ENCODE results near the gene COL28A1.

COL28A1 gene

GRCh38 chr7:7424151-7424873 lies 111.4 kb downstream of the COL28A1 start:
- Histone ChIP-seq H3K27ac (ENCODE audit: low read depth, low read length) (no peak overlapping the region), H3K9me3 (ENCODE audit: insufficient read depth, low read length) (no peaks in the 10 kb centered on the region), H3K9ac (ENCODE audit: low read length) (peak overlapping the region; percentile 17; the same call in 1 of the 2 replicates), H3K9me2 (replicated peaks; ENCODE audit: insufficient read depth, low read length) (no peaks in the 10 kb centered on the region), H3K79me2 (ENCODE audit: insufficient read depth, low read length) (no peaks in the 10 kb centered on the region), H3K27me3 (ENCODE audit: low read length) (no peaks in the 10 kb centered on the region), H3K4me3 (ENCODE audit: insufficient read depth, low read length, poor library complexity, severe bottlenecking) (peak overlapping the region; percentile 37), H3K4me2 (ENCODE audit: low read depth, low read length, poor library complexity, severe bottlenecking) (peak overlapping the region; percentile 54), H4K20me1 (ENCODE audit: low read depth, low read length) (no peaks in the 10 kb centered on the region), H3F3A (ENCODE audit: insufficient read depth) (no peaks in the 10 kb centered on the region), H2AFZ (ENCODE audit: low read depth, low read length, severe bottlenecking) (peak overlapping the region; percentile 87), H3K36me3 (ENCODE audit: low read length) (no peaks in the 10 kb centered on the region)
- TF ChIP-seq CTCF (IDR thresholded peaks at IDR 0.05; ENCODE audit: insufficient read depth, low read length, poor library complexity, severe bottlenecking), result peak; percentile 96
- TF ChIP-seq EZH2phosphoT487 (conservative IDR thresholded peaks at IDR 0.05; ENCODE audit: low read length), result no peak

- H4K20me1 ChIP-seq (ENCODE audit: low read depth, low read length), result no peaks in the 10 kb centered on the region
- no peaks in the 10 kb centered on the region for H3K79me2 ChIP-seq (ENCODE audit: insufficient read depth, low read length)
- no peak overlapping the region for H3K9ac ChIP-seq (ENCODE audit: low read length)
- no peak overlapping the region for H3K4me3 ChIP-seq (ENCODE audit: insufficient read depth, low read length, poor library complexity, severe bottlenecking)
- no peak overlapping the region for H3K27ac ChIP-seq (ENCODE audit: low read depth, low read length)
- no peaks in the 10 kb centered on the region for H3K36me3 ChIP-seq (ENCODE audit: low read length)
- H3K4me2 ChIP-seq (ENCODE audit: low read depth, low read length, poor library complexity, severe bottlenecking), result no peak overlapping the region
- TF ChIP-seq CTCF (IDR thresholded peaks at IDR 0.05; ENCODE audit: insufficient read depth, low read length, poor library complexity, severe bottlenecking) (no peak), EZH2phosphoT487 (conservative IDR thresholded peaks at IDR 0.05; ENCODE audit: low read length) (no peak)
- H3K9me3 ChIP-seq (ENCODE audit: insufficient read depth, low read length), result no peaks in the 10 kb centered on the region
- H3K9me2 ChIP-seq (replicated peaks; ENCODE audit: insufficient read depth, low read length), result no peaks in the 10 kb centered on the region
- H3K27me3 ChIP-seq (ENCODE audit: low read length), result no peaks in the 10 kb centered on the region
- H2AFZ ChIP-seq (ENCODE audit: low read depth, low read length, severe bottlenecking), result no peak overlapping the region
- H3F3A ChIP-seq (ENCODE audit: insufficient read depth), result no peaks in the 10 kb centered on the region
Observed at GRCh38 chr7:7422641-7423040, 113.0 kb downstream of the COL28A1 start.

GRCh38 chr7:7421826-7422225 lies 113.8 kb downstream of the COL28A1 start:
- Histone ChIP-seq H2AFZ (ENCODE audit: low read depth, low read length, severe bottlenecking) (no peak overlapping the region), H3K79me2 (ENCODE audit: insufficient read depth, low read length) (no peaks in the 10 kb centered on the region), H3K9me2 (replicated peaks; ENCODE audit: insufficient read depth, low read length) (no peaks in the 10 kb centered on the region), H3K9me3 (ENCODE audit: insufficient read depth, low read length) (no peaks in the 10 kb centered on the region), H3K9ac (ENCODE audit: low read length) (no peak overlapping the region), H4K20me1 (ENCODE audit: low read depth, low read length) (no peaks in the 10 kb centered on the region), H3K4me2 (ENCODE audit: low read depth, low read length, poor library complexity, severe bottlenecking) (no peak overlapping the region), H3K36me3 (ENCODE audit: low read length) (no peaks in the 10 kb centered on the region), H3K27me3 (ENCODE audit: low read length) (no peaks in the 10 kb centered on the region), H3K4me3 (ENCODE audit: insufficient read depth, low read length, poor library complexity, severe bottlenecking) (no peak overlapping the region), H3F3A (ENCODE audit: insufficient read depth) (no peaks in the 10 kb centered on the region), H3K27ac (ENCODE audit: low read depth, low read length) (no peak overlapping the region)
- TF ChIP-seq CTCF (IDR thresholded peaks at IDR 0.05; ENCODE audit: insufficient read depth, low read length, poor library complexity, severe bottlenecking) (no peak), EZH2phosphoT487 (conservative IDR thresholded peaks at IDR 0.05; ENCODE audit: low read length) (no peak)

Measured in SU-DHL-6 (cell line).